BLaER1 treated with 17β-estradiol and CSF1 and Interleukin-3, amounts not matched to agents 10 nM and 100 nM (cell line): ENCODE data around the gene DOCK11.

Experiments used
- H3K27ac ChIP-seq, 11 experiments: shearing (Covaris generic); formaldehyde crosslinking; 2 replicates each; pipeline ENCODE4 v1.8.1; 2022
- H3K27me3 ChIP-seq, 11 experiments: shearing (Covaris generic); formaldehyde crosslinking; 2 replicates each; pipeline ENCODE4 v1.8.1; 2022
- H3K36me3 ChIP-seq, 11 experiments: shearing (Covaris generic); formaldehyde crosslinking; 2 replicates each; pipeline ENCODE4 v1.8.1; 2022
- H3K4me1 ChIP-seq, 10 experiments: shearing (Covaris generic); formaldehyde crosslinking; 2 replicates each; pipeline ENCODE4 v1.8.1; 2022
- H3K4me2 ChIP-seq, 11 experiments: shearing (Covaris generic); formaldehyde crosslinking; 2 replicates each; pipeline ENCODE4 v1.8.1; 2022
- H3K4me3 ChIP-seq, 10 experiments: shearing (Covaris generic); formaldehyde crosslinking; 2 replicates each; pipeline ENCODE4 v1.8.1; 2022
- H3K9ac ChIP-seq, 11 experiments: shearing (Covaris generic); formaldehyde crosslinking; 2 replicates each; pipeline ENCODE4 v1.8.1; 2022
- H3K9me3 ChIP-seq, 11 experiments: shearing (Covaris generic); formaldehyde crosslinking; replicated peaks in 1 of 11; 2 replicates each; pipeline ENCODE4 v1.8.1; 2022
- H4K20me1 ChIP-seq, 11 experiments: shearing (Covaris generic); formaldehyde crosslinking; 2 replicates each; pipeline ENCODE4 v1.8.1; 2022
- Cebpa-rat ChIP-seq, 11 experiments: shearing (Covaris generic); IDR thresholded peaks; 2 replicates each; pipeline ENCODE4 v1.8.1; 2022

Gene DOCK11

DNA sequence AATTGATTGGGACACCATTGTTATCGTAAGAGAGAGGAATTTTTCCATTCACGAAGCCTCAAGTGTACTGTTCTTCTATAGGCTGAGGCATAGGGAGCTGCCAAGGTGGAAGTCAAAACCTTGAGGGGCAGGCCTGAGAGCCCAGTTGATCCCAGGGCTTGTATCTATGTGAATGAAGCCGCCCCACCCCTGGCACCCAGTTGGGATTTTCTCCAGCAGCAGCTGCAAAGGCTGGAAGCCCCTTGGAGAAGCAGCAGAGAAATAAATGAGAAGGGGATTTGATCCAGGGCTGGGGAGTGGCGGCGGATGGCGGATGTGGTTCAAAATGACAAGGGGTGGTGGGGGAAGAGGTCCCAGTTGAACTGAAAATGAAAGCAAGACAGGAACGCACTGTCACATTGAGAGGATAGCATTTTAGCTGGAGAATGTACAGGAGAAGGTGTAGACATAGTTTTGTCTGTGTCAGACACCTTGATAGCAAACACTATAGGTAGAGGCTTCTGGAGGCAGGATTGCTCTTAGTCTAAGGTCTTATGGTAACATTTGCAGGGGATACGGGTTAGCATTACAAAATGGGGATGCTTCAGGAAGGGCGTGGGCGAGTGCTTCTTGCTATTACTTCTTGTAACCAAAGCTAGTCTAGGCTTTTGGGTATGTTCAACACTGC is 32.6 kb downstream of the DOCK11 start:
- peak overlapping the region; percentile 58 to 79 (median 70) for H3K4me2 ChIP-seq
- peak overlapping the region; percentile 23 to 85 (median 78); a peak in 21 of 22 replicates for H3K27ac ChIP-seq
- no peak for TF ChIP-seq Cebpa-rat (IDR thresholded peaks at IDR 0.05)
- peak overlapping the region; percentile 54 to 77 (median 66); a peak in 21 of 22 replicates for H3K9ac ChIP-seq
- 0 out of 22 replicates have a peak, but pooled peaks cover 0 to 3% (median 0%) of the 10 kb centered on the region in 11 experiments for H3K9me3 ChIP-seq
- H3K4me1 ChIP-seq: peaks cover 30 to 82% (median 58%) of the 10 kb centered on the region in 10 experiments
- no peaks in the 10 kb centered on the region for H3K27me3 ChIP-seq
- peak overlapping the region; percentile 42 to 67 (median 54) for H3K4me3 ChIP-seq
- peaks cover 0 to 34% (median 0%) of the 10 kb centered on the region in 11 experiments; a peak in 3 of 22 replicates for H4K20me1 ChIP-seq
- 0 out of 22 replicates have a peak, but pooled peaks cover 0 to 2% (median 0%) of the 10 kb centered on the region in 11 experiments for H3K36me3 ChIP-seq

- peak in 2 of 11 experiments; percentile 35 to 44; a peak in 1 of 22 replicates for TF ChIP-seq Cebpa-rat (IDR thresholded peaks at IDR 0.05)
- no peaks in the 10 kb centered on the region for H3K27me3 ChIP-seq
- H3K9ac ChIP-seq: peak overlapping the region in 3 of 11 experiments; percentile 22 to 34 (median 25); a peak in 3 of 22 replicates
- no peaks in the 10 kb centered on the region for H3K36me3 ChIP-seq
- H4K20me1 ChIP-seq: peaks cover 0 to 14% (median 0%) of the 10 kb centered on the region in 11 experiments; a peak in 3 of 22 replicates
- peaks cover 37 to 83% (median 57%) of the 10 kb centered on the region in 10 experiments for H3K4me1 ChIP-seq
- peak overlapping the region in 6 of 11 experiments; percentile 7 to 85 (median 56); a peak in 10 of 22 replicates for H3K27ac ChIP-seq
- no peaks in the 10 kb centered on the region for H3K9me3 ChIP-seq
- H3K4me2 ChIP-seq: peak overlapping the region in 9 of 11 experiments; percentile 8 to 83 (median 69); a peak in 16 of 22 replicates
- H3K4me3 ChIP-seq: no peak overlapping the region
Measured at GRCh38 chrX:118530219-118530911, 34.8 kb downstream of the DOCK11 start.

GRCh38 chrX:118534716-118535493 is 39.3 kb downstream of the DOCK11 start:
- Histone ChIP-seq H4K20me1 (peaks cover 0 to 3% (median 0%) of the 10 kb centered on the region in 11 experiments; a peak in 2 of 22 replicates), H3K9me3 (no peaks in the 10 kb centered on the region), H3K4me2 (peak overlapping the region in 7 of 11 experiments; percentile 6 to 72 (median 66); a peak in 9 of 22 replicates), H3K27ac (peak overlapping the region in 3 of 11 experiments; percentile 75 to 86 (median 85); a peak in 3 of 22 replicates), H3K9ac (no peak overlapping the region), H3K4me1 (peaks cover 48 to 89% (median 64%) of the 10 kb centered on the region in 10 experiments), H3K36me3 (no peaks in the 10 kb centered on the region), H3K4me3 (no peak overlapping the region), H3K27me3 (no peaks in the 10 kb centered on the region)
- TF ChIP-seq Cebpa-rat (IDR thresholded peaks at IDR 0.05): no peak

GRCh38 chrX:118536204-118536603 is 40.6 kb downstream of the DOCK11 start:
- Histone ChIP-seq H3K4me3 (peak overlapping the region in 2 of 10 experiments; percentile 5 to 12; a peak in 2 of 20 replicates), H3K4me1 (peaks cover 37 to 81% (median 54%) of the 10 kb centered on the region in 10 experiments), H3K4me2 (peak overlapping the region; percentile 57 to 77 (median 70)), H3K27ac (peak overlapping the region; percentile 48 to 86 (median 73); a peak in 19 of 22 replicates), H3K9ac (peak overlapping the region in 8 of 11 experiments; percentile 44 to 67 (median 62); a peak in 9 of 22 replicates), H4K20me1 (peaks cover 0 to 5% (median 0%) of the 10 kb centered on the region in 11 experiments; a peak in 2 of 22 replicates), H3K27me3 (no peaks in the 10 kb centered on the region), H3K9me3 (0 out of 22 replicates have a peak, but pooled peaks cover 0 to 5% (median 0%) of the 10 kb centered on the region in 11 experiments), H3K36me3 (peaks cover 0 to 4% (median 0%) of the 10 kb centered on the region in 11 experiments; a peak in 1 of 22 replicates)
- no peak for TF ChIP-seq Cebpa-rat (IDR thresholded peaks at IDR 0.05)

GRCh38 chrX:118536687-118537461 is 41.3 kb downstream of the DOCK11 start:
- no peak for TF ChIP-seq Cebpa-rat (IDR thresholded peaks at IDR 0.05)
- H3K4me2 ChIP-seq: peak overlapping the region; percentile 57 to 77 (median 70)
- peaks cover 0 to 11% (median 0%) of the 10 kb centered on the region in 11 experiments; a peak in 3 of 22 replicates for H4K20me1 ChIP-seq
- no peaks in the 10 kb centered on the region for H3K27me3 ChIP-seq
- peak overlapping the region; percentile 48 to 86 (median 73); a peak in 20 of 22 replicates for H3K27ac ChIP-seq
- peak overlapping the region in 7 of 10 experiments; percentile 5 to 34 (median 12); a peak in 9 of 20 replicates for H3K4me3 ChIP-seq
- peaks cover 0 to 4% (median 0%) of the 10 kb centered on the region in 11 experiments; a peak in 1 of 22 replicates for H3K36me3 ChIP-seq
- peaks cover 37 to 76% (median 52%) of the 10 kb centered on the region in 10 experiments for H3K4me1 ChIP-seq
- 0 out of 22 replicates have a peak, but pooled peaks cover 0 to 5% (median 0%) of the 10 kb centered on the region in 11 experiments for H3K9me3 ChIP-seq
- peak overlapping the region; percentile 43 to 72 (median 62); a peak in 19 of 22 replicates for H3K9ac ChIP-seq

DNA sequence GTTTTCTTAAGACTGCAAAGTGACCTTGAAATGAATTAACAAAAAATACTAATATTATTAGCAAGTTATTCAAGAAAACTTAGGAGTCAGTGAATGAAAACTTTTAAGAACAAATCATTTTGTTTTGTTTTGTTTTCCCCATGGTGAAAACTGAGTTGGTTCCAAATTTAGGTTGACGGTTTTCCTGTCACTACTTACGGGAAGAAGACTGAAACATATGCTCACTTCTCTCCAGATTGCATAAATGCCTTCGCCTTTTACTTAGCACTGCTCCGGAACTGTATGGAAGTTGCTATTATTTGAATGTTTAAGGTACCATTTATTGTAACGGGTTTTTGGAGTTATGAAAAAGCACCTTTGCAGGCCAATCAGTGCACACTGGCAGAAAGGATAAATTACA is 42.8 kb downstream of the DOCK11 start:
- Histone ChIP-seq H3K27ac (peak overlapping the region; percentile 48 to 86 (median 73)), H3K9me3 (0 out of 22 replicates have a peak, but pooled peaks cover 0 to 5% (median 0%) of the 10 kb centered on the region in 11 experiments), H3K9ac (peak overlapping the region; percentile 21 to 72 (median 56); a peak in 17 of 22 replicates), H3K36me3 (peaks cover 3 to 14% (median 4%) of the 10 kb centered on the region in 11 experiments; a peak in 12 of 22 replicates), H3K27me3 (no peaks in the 10 kb centered on the region), H3K4me2 (peak overlapping the region; percentile 57 to 77 (median 70)), H3K4me3 (peak overlapping the region in 8 of 10 experiments; percentile 10 to 40 (median 26); a peak in 10 of 20 replicates), H3K4me1 (peaks cover 37 to 67% (median 52%) of the 10 kb centered on the region in 10 experiments), H4K20me1 (peaks cover 0 to 11% (median 0%) of the 10 kb centered on the region in 11 experiments; a peak in 3 of 22 replicates)
- no peak for TF ChIP-seq Cebpa-rat (IDR thresholded peaks at IDR 0.05)

GRCh38 chrX:118540342-118540741 is 44.7 kb downstream of the DOCK11 start:
- Histone ChIP-seq H3K4me2 (no peak overlapping the region; a peak in 1 of 22 replicates), H3K27ac (peak overlapping the region in 1 of 11 experiments; percentile 85; a peak in 1 of 22 replicates), H3K4me1 (peaks cover 37 to 49% (median 44%) of the 10 kb centered on the region in 10 experiments), H3K27me3 (no peaks in the 10 kb centered on the region), H4K20me1 (peaks cover 0 to 11% (median 0%) of the 10 kb centered on the region in 11 experiments; a peak in 3 of 22 replicates), H3K36me3 (peaks cover 9 to 30% (median 18%) of the 10 kb centered on the region in 11 experiments; a peak in 17 of 22 replicates), H3K9me3 (0 out of 22 replicates have a peak, but pooled peaks cover 0 to 5% (median 0%) of the 10 kb centered on the region in 11 experiments), H3K4me3 (no peak overlapping the region), H3K9ac (no peak overlapping the region)
- TF ChIP-seq Cebpa-rat (IDR thresholded peaks at IDR 0.05): no peak
